AG10803 (cell line): ENCODE measurements around the gene SPHK1.

ENCODE experiments used
- DNase-seq: peaks from one replicate; pipeline ENCODE4 v3.0.0; 2010; ENCODE audit warnings: low read depth
- H3K4me3 ChIP-seq: 2 replicates; pipeline ENCODE4 v1.5.1; 2011; ENCODE audit warnings: mild to moderate bottlenecking, low read length, control low read depth
- CTCF ChIP-seq: conservative IDR thresholded peaks from 2 replicates; pipeline ENCODE4 v1.5.1; 2011; ENCODE audit warnings: mild to moderate bottlenecking, low read length, control low read depth, inconsistent platforms

The SPHK1 gene

GRCh38 chr17:76420356-76421043 is 36.1 kb downstream of the SPHK1 start:
- TF ChIP-seq CTCF, result no peak
- H3K4me3 ChIP-seq, result no peak overlapping the region
- no peak for DNase-seq

DNA sequence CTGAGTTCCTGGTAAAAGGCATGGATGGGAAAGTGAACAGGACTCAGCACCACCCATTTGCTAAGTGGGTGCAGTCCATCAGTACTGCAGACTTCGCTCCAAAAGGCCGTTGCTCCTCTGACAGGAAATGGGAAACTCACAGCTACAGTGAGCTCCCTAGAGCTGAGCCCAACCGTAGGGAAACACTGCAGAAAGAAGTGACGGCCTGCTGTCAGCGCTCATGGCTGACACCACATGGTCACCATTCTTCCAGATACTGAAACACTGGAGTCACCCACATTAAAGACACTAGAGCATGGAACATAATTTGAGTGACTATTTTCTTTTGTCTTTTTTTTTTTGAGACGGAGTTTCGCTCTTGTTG is 36.6 kb downstream of the SPHK1 start:
- DNase-seq, result peak; percentile 45
- H3K4me3 ChIP-seq, result no peak overlapping the region
- no peak for TF ChIP-seq CTCF

GRCh38 chr17:76422406-76422805 is 38.0 kb downstream of the SPHK1 start:
- no peak for DNase-seq
- no peak overlapping the region for H3K4me3 ChIP-seq
- no peak for TF ChIP-seq CTCF

- DNase-seq, result no peak
- TF ChIP-seq CTCF, result no peak
Observed at GRCh38 chr17:76422860-76423259, 38.5 kb downstream of the SPHK1 start.

GRCh38 chr17:76426853-76427252 is 42.4 kb downstream of the SPHK1 start:
- DNase-seq, result no peak
- no peak overlapping the region for H3K4me3 ChIP-seq
- no peak for TF ChIP-seq CTCF

More at GRCh38 chr17:76422860-76423259, 38.5 kb downstream of the SPHK1 start:
- H3K4me3 ChIP-seq, result no peak overlapping the region

DNA sequence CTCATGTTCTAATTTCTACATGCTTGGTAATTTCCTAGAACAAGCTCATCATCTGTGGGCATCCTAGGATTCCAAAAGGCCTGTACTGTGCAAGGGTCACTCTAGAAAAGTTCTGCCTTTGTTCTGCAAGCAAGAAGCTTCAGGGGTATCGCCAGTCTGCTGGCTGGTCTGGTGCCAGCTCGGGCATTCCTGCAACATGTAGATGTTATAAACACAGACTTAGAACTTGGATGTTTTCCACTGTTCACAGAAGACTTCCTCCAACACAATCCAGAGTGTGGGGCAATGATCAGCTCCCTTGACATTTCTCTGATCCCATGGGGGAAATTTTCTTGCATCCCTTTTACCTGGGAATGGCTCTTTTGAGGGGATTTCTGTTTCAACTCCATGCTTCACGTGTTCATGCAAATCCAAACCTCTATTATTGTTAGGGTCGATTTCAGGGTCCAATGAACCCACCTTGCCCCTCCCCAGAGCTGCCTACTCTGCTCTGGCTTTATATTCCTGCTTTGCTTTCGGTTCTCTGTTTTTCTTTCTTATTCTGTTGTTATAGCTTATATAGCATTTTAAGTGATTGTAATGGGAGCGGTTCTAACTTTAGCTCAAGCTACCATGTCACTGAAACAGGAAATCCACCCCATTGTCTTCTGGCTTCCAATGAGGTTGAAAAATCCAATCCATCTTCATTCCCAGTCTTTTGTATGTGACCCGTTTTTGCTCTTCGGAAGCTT is 43.3 kb downstream of the SPHK1 start:
- no peak overlapping the region for H3K4me3 ChIP-seq
- peak; percentile 72 for DNase-seq
- no peak for TF ChIP-seq CTCF

- H3K4me3 ChIP-seq, result no peak overlapping the region
- no peak for DNase-seq
- TF ChIP-seq CTCF, result no peak
Observed at GRCh38 chr17:76428511-76428910, 44.1 kb downstream of the SPHK1 start.
